ENCODE data around the gene ARL6IP4.

DNA sequence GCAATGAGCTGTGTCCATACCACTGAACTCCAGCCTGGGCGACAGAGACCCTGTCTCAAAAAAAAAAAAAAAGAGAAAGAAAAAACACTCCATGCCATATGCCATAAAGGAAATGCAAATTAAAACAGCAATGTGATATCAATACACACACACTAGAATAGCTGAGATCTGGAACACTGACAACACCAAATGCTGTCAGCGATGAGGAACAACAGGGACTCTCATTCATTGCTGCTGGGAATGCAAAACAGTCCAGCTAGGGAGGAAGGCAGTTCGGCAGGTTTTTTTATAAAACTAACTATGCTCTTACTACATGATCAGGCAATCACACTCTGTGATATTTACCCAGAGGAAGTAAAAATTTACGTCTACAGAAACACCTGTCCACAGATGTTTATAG lies 10.8 kb upstream of the ARL6IP4 start:
- TF ChIP-seq REST (tag by site-specific recombination; IDR thresholded peaks at IDR 0.05) (no peak), ZBTB48 (tag by site-specific recombination; IDR thresholded peaks at IDR 0.05) (no peak), IKZF3 (tag by site-specific recombination; IDR thresholded peaks at IDR 0.05) (no peak), ZNF488 (tag by site-specific recombination; IDR thresholded peaks at IDR 0.05) (no peak), ZNF660 (tag by site-specific recombination; IDR thresholded peaks at IDR 0.05) (no peak)
- TF ChIP-seq, protein P1, sequence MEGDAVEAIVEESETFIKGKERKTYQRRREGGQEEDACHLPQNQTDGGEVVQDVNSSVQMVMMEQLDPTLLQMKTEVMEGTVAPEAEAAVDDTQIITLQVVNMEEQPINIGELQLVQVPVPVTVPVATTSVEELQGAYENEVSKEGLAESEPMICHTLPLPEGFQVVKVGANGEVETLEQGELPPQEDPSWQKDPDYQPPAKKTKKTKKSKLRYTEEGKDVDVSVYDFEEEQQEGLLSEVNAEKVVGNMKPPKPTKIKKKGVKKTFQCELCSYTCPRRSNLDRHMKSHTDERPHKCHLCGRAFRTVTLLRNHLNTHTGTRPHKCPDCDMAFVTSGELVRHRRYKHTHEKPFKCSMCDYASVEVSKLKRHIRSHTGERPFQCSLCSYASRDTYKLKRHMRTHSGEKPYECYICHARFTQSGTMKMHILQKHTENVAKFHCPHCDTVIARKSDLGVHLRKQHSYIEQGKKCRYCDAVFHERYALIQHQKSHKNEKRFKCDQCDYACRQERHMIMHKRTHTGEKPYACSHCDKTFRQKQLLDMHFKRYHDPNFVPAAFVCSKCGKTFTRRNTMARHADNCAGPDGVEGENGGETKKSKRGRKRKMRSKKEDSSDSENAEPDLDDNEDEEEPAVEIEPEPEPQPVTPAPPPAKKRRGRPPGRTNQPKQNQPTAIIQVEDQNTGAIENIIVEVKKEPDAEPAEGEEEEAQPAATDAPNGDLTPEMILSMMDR (tag by site-specific recombination; IDR thresholded peaks at IDR 0.05) = no peak
- TF ChIP-seq, protein P2, sequence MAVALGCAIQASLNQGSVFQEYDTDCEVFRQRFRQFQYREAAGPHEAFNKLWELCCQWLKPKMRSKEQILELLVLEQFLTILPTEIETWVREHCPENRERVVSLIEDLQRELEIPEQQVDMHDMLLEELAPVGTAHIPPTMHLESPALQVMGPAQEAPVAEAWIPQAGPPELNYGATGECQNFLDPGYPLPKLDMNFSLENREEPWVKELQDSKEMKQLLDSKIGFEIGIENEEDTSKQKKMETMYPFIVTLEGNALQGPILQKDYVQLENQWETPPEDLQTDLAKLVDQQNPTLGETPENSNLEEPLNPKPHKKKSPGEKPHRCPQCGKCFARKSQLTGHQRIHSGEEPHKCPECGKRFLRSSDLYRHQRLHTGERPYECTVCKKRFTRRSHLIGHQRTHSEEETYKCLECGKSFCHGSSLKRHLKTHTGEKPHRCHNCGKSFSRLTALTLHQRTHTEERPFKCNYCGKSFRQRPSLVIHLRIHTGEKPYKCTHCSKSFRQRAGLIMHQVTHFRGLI (tag by site-specific recombination; IDR thresholded peaks at IDR 0.05) = no peak
